Loucy (cell line): ENCODE measurements around the gene BBC3.

Experiments
- H2AFZ ChIP-seq: fragments of 200-600 bp; sonication (generic); 2 replicates; pipeline ENCODE4 v1.6.0; 2016; ENCODE audit warnings: antibody characterized with exemption, mild to moderate bottlenecking, low read length, moderate library complexity
- H3F3A ChIP-seq: fragments of 200-600 bp; 2 replicates; pipeline ENCODE4 v1.6.0; 2016; ENCODE audit warnings: antibody characterized with exemption, low read depth, mild to moderate bottlenecking
- H3K27me3 ChIP-seq: fragments of 200-600 bp; sonication (generic); 2 replicates; pipeline ENCODE4 v1.6.1; 2014; ENCODE audit warnings: low read length, mild to moderate bottlenecking; ENCODE audit not compliant: insufficient read depth, poor library complexity, severe bottlenecking
- H3K36me3 ChIP-seq: fragments of 200-600 bp; sonication (generic); 2 replicates; pipeline ENCODE4 v1.6.1; 2016; ENCODE audit warnings: low read length; ENCODE audit not compliant: insufficient read depth
- H3K4me1 ChIP-seq: fragments of 200-600 bp; sonication (generic); 2 replicates; pipeline ENCODE4 v1.5.1; 2014; ENCODE audit warnings: low read length, mild to moderate bottlenecking; ENCODE audit not compliant: insufficient read depth, poor library complexity, severe bottlenecking
- H3K4me2 ChIP-seq: fragments of 200-600 bp; sonication (generic); 2 replicates; pipeline ENCODE4 v1.6.0; 2014; ENCODE audit warnings: antibody characterized with exemption, low read length, low read depth, mild to moderate bottlenecking; ENCODE audit not compliant: poor library complexity, severe bottlenecking
- H3K4me3 ChIP-seq: fragments of 200-600 bp; sonication (generic); 2 replicates; pipeline ENCODE4 v1.5.1; 2014; ENCODE audit warnings: low read length, mild to moderate bottlenecking, mixed read lengths; ENCODE audit not compliant: poor library complexity, severe bottlenecking
- H3K79me2 ChIP-seq: fragments of 200-600 bp; sonication (generic); 2 replicates; pipeline ENCODE4 v1.6.1; 2014; ENCODE audit warnings: low read length; ENCODE audit not compliant: insufficient read depth
- H3K9ac ChIP-seq: fragments of 200-600 bp; sonication (generic); 2 replicates; pipeline ENCODE4 v1.6.0; 2014; ENCODE audit warnings: mild to moderate bottlenecking, low read depth, low read length, moderate library complexity; ENCODE audit not compliant: poor library complexity, severe bottlenecking
- H3K9me2 ChIP-seq: fragments of 200-600 bp; sonication (generic); replicated peaks from 2 replicates; pipeline ENCODE4 v1.6.1; 2016; ENCODE audit warnings: low read depth, low read length, mixed read lengths
- H3K9me3 ChIP-seq: fragments of 200-600 bp; sonication (generic); 2 replicates; pipeline ENCODE4 v1.6.1; 2014; ENCODE audit warnings: mild to moderate bottlenecking, antibody characterized with exemption, low read length, low read depth; ENCODE audit not compliant: insufficient read depth
- H4K20me1 ChIP-seq: fragments of 200-600 bp; sonication (generic); 2 replicates; pipeline ENCODE4 v1.6.0; 2014; ENCODE audit warnings: antibody characterized with exemption, low read length, mild to moderate bottlenecking; ENCODE audit not compliant: insufficient read depth, poor library complexity, severe bottlenecking
- EZH2phosphoT487 ChIP-seq: fragments of 200-600 bp; IDR thresholded peaks from 2 replicates; pipeline ENCODE4 v1.6.1; 2018; ENCODE audit warnings: antibody characterized with exemption, mild to moderate bottlenecking, moderate library complexity, borderline replicate concordance
- TF ChIP-seq, protein P1 (sequence below): fragments of 200-600 bp; sonication (generic); conservative IDR thresholded peaks from 2 replicates; pipeline ENCODE4 v1.5.1; 2014; ENCODE audit warnings: mild to moderate bottlenecking, antibody characterized with exemption, low read length

BBC3 gene

DNA sequence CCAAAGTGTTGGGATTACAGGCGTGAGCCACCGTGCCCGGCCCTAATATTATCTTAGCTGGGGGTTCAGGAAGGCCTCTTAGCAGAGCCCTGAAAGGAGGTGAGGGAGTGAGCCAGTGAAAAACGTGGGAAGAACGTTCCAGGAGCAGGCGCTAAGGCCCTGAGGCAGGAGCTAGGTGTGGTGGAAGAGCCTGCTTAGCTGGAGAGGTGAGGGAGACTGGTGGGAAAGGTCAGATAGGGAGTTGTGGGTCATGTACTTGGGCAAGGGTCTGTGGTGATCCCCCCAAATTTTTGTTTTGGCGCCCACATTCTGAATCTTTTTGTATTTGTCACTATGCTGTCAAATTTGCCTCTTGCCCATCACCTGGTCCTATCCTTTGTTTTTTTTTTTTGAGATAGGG is 38.6 kb upstream of the BBC3 start:
- Histone ChIP-seq H3K9me2 (no peaks in the 10 kb centered on the region), H3K9me3 (no peaks in the 10 kb centered on the region), H3K4me1 (peaks cover 15% of the 10 kb centered on the region), H3K79me2 (no peaks in the 10 kb centered on the region), H2AFZ (no peak overlapping the region), H3K27me3 (no peaks in the 10 kb centered on the region), H3K9ac (no peak overlapping the region), H3K36me3 (peaks cover 4% of the 10 kb centered on the region; the same call in 1 of the 2 replicates), H3K4me3 (no peak overlapping the region), H3F3A (0 out of 2 replicates have a peak, but pooled peaks cover 4% of the 10 kb centered on the region), H3K4me2 (no peak overlapping the region), H4K20me1 (peaks cover 3% of the 10 kb centered on the region)
- TF ChIP-seq, protein P1, sequence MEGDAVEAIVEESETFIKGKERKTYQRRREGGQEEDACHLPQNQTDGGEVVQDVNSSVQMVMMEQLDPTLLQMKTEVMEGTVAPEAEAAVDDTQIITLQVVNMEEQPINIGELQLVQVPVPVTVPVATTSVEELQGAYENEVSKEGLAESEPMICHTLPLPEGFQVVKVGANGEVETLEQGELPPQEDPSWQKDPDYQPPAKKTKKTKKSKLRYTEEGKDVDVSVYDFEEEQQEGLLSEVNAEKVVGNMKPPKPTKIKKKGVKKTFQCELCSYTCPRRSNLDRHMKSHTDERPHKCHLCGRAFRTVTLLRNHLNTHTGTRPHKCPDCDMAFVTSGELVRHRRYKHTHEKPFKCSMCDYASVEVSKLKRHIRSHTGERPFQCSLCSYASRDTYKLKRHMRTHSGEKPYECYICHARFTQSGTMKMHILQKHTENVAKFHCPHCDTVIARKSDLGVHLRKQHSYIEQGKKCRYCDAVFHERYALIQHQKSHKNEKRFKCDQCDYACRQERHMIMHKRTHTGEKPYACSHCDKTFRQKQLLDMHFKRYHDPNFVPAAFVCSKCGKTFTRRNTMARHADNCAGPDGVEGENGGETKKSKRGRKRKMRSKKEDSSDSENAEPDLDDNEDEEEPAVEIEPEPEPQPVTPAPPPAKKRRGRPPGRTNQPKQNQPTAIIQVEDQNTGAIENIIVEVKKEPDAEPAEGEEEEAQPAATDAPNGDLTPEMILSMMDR: no peak
- TF ChIP-seq EZH2phosphoT487: no peak

DNA sequence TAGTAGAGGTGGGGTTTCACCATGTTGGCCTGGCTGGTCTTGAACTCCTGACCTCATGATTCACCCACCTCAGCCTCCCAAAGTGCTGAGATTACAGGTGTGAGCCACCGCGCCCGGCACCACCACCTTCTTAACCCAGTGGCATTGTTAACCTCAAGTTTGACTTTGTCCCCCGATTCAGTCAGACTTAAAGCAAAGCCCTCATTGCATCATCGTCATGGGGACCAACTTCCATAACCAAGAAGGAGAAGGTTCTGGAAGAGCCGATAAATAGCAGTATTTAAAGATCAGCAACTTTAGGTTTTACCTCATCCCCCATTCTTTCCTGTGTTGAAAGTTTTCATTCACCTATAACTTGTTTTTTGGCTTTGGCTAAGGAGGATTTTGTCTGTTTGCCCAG is 37.0 kb upstream of the BBC3 start:
- Histone ChIP-seq H3F3A (no peaks in the 10 kb centered on the region), H3K4me1 (peaks cover 10% of the 10 kb centered on the region), H3K9me2 (no peaks in the 10 kb centered on the region), H4K20me1 (no peaks in the 10 kb centered on the region), H3K4me3 (no peak overlapping the region), H3K4me2 (no peak overlapping the region), H3K9ac (no peak overlapping the region), H3K79me2 (no peaks in the 10 kb centered on the region), H3K36me3 (peaks cover 4% of the 10 kb centered on the region; the same call in 1 of the 2 replicates), H2AFZ (no peak overlapping the region), H3K9me3 (no peaks in the 10 kb centered on the region), H3K27me3 (no peaks in the 10 kb centered on the region)
- TF ChIP-seq EZH2phosphoT487: no peak
- TF ChIP-seq, protein P1: no peak

DNA sequence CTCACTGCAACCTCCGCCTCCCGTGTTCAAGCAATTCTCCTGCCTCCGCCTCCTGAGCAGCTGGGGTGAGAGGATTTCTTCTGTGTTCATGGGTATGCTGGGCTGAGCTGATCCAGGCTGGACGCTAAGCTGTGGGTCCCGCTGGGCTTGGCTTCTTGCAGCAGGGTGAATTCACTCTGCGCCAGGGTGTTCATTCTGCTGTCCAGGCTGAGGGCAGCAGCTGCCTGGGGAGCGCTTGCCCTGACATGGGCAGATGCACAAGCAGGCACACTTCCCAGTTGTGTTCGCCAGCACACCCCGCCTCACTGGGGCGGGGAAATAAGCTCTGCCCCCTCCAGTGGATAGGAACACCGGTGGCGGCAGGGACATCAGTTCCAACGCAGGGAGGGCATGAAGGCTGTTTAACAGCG is 36.4 kb upstream of the BBC3 start:
- H3K9me2 ChIP-seq: no peaks in the 10 kb centered on the region
- no peak overlapping the region for H3K9ac ChIP-seq
- H3K36me3 ChIP-seq: peaks cover 4% of the 10 kb centered on the region; the same call in 1 of the 2 replicates
- H2AFZ ChIP-seq: no peak overlapping the region
- no peak overlapping the region for H3K4me3 ChIP-seq
- no peaks in the 10 kb centered on the region for H3K27me3 ChIP-seq
- no peak overlapping the region for H3K4me2 ChIP-seq
- no peaks in the 10 kb centered on the region for H4K20me1 ChIP-seq
- no peaks in the 10 kb centered on the region for H3F3A ChIP-seq
- TF ChIP-seq, protein P1: no peak
- no peak for TF ChIP-seq EZH2phosphoT487
- H3K9me3 ChIP-seq: no peaks in the 10 kb centered on the region
- H3K79me2 ChIP-seq: no peaks in the 10 kb centered on the region
- H3K4me1 ChIP-seq: peaks cover 3% of the 10 kb centered on the region
